Stimulated activated CD8-positive, alpha-beta memory T cell treated with anti-CD3 and anti-CD28 coated beads, Interleukin-7, amount 100 ng/mL, for 24 hours (primary cell): ENCODE measurements around the gene WBP2.
"Not testable (repeated sequence)": the region's sequence is repeated elsewhere in the genome, so short reads cannot be mapped to it uniquely, and the experiment has no call there.

ENCODE experiments used
- DNase-seq: peaks from one replicate; pipeline ENCODE4 v3.0.0-alpha.2; 2020; ENCODE audit warnings: low read depth

The WBP2 gene

DNA sequence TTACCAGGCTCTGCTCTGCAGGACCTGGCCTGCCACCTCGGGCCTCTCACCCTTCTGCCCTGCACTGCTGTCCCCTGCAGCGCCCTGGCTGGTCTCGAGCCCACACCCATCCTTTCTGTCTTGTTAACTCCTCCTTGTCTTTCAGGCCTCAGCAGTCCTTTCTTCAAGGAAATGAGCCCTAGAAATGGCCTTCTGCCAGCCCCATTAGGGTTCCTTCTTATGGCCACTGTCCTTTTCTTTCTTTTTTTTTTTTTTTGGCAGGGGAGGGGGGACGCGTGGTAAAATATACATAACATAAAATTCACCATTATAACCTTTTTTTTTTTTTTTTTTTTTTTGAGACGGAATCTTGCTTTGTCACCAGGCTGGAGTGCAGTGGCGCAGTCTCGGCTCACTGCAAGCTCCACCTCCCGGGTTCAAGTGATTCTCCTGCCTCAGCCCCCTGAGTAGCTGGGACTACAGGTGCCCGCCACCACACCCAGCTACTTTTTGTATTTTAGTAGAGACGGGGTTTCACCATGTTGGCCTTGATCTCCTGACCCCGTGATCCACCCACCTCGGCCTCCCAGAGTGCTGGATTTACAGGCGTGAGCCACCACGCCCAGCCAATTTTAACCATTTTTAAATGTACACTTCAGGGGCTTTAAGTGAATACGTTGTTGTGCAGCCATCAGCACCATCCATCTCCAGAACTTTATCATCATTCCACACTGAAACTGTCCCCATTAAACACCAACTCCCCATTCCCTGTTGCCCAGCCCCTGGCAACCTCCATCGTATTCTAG, 10.5 kb upstream of the WBP2 start:
- DNase-seq = not testable (repeated sequence)

- DNase-seq = not testable (repeated sequence)
Measured at GRCh38 chr17:75864887-75865286, 9.8 kb upstream of the WBP2 start.

DNA sequence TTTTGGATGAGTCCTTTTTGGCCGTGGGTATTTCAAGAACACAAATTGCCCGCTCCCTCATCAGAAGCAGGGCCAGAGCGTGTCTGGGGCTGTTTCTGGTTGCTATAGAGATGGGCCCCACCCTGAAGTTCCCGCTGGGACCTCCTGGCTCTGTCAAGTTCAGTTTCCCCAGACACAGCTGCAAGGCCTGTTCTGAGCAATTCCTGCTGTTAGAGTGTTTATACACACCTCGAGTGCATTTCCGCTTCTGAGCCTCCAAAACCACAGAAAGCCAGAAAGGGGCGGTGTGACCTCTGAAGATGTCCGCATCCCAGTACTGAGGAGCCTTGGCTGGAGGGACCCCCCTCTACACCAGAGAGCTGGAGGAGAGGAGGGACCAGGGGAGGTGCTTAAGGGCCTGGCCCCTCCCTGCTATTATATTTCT, 9.3 kb upstream of the WBP2 start:
- DNase-seq = no peak

DNA sequence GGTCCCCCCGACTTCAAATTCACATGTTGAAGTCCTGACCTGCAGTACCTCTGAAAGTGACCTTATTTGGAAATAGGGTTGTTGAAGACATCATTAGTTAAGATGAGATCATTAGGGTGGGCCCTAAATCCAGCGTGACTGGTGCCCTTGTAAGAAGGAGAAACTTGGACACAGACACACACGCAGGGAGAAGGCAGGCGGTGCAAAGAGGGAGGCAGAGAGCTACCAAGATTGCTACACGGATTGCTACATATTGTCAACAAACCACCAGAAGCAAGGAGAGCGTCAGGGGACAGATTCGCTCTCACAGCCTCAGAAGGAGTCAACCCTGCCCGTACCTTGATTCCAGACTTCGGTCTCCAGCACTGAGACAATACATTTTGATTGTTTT, 6.8 kb upstream of the WBP2 start:
- DNase-seq = no peak

DNA sequence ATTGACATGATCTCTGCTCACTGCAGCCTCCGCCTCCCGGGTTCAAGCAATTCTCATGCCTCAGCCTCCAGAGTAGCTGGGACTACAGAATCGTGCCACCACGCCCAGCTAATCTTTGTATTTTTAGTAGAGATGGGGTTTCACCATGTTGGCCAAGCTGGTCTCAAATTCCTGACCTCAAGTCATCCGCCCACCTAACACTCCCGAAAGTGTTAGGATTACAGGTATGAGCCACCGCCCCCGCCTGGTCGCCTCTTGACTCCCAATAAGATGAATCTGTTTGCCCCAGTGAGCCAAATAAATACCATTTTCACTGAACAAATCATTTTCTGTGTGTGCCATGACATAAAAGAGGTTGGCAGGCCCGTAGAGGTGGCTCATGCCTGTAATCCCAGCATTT, 4.2 kb upstream of the WBP2 start:
- not testable (repeated sequence) for DNase-seq

- DNase-seq = no peak
Measured at GRCh38 chr17:75856062-75856756, 1.1 kb upstream of the WBP2 start.

DNA sequence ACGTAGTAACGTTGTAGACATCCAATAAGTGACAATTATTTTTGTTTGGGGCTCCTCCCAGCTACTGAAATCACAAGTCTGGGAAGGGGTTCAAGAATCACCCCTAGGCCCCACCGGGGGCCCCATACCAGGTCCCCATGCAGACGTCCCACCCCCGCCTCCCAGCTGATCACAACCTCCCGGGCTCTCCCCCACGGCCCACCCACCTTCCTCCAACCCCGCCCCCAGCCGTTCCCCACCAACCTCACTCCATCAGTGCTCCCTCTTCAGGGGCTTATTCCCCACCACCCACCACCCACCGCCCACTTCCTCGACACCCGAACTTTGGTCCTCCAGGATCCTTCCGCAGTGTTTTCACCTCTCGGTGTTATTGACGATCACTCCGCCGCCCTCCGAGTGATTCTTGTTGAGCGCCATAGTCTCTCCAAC, 240 bp downstream of the WBP2 start:
- DNase-seq = no peak

DNA sequence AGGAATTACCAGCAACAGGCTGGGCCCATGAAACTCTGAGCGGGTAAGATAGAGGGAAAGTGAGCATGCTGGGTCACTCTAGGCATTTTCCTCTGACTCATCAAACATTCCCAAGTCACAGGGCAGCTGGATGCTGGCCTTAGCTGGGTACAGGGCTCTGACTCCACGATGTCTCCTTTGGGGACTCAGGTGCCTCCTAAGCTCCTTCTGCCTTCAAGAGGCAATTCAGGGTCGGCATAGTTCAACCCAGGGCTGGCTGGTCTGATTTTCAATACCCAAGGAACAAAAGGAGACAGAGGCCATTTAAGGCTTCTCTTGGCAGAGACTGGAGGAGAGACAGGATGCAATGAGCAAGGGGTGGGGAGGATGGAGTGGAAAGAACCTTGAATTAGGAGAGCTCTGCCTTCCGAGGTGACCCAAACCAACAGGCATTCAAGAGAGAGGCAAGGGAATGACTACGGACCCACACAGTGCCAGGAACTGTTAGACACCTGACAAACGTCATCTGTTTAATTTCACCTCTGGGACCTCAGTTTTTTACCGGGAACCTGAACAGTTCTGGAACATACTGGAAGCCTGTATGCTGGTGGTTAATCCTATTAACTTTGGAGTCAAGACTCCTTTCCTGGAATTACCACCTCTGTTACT, 910 bp downstream of the WBP2 start:
- DNase-seq = no peak

- DNase-seq = no peak
Measured at GRCh38 chr17:75853433-75853832, 1.7 kb downstream of the WBP2 start.

DNA sequence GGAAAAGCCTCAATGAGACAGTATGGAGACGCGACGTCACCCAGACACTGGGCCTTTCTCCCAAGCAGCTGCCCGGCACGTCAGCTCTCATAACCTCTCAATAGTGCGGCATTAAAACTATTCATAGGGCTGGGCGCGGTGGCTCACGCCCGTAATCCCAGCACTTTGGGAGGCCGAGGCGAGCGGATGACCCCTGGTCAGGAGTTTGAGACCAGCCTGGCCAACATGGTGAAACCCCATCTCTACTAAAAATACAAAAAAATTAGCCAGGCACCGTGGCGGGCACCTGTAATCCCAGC, 3.5 kb downstream of the WBP2 start:
- DNase-seq = not testable (repeated sequence)

DNA sequence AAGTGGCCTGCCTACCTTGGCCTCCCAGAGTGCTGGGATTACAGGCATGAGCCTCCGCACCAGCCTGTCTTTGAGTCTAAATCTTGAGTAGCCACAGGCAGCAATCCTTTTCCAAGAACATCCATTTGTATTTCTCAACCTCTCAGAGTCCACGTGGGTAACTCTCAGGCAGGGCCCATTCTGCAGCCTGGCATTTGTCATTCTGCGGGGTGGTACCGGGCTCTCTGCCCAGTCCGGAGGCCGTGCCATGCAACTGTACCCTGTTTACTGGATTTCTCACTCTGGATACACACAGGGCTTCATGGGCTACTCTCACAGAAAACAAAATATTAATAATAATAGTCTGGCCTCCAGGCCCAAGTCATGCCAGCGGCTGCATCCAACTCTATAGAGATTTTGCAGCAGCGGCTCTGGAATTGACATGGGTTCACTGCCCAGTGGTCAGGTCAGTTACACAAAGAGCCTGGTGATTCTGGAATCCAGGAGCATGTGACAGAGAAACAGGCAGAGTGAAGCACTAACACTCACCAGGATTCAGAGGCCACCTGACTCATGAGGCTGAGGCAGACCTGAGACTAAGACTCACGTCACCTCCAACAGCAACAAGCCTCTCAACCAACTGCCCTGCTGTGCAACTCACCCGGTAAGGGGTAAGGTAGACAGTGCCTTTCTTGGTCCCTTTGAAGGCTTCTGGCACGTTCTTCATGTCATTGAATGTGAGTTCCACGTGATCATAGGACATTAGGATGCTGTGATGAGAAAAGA, 4.0 kb downstream of the WBP2 start:
- DNase-seq = no peak

- DNase-seq = no peak
Measured at GRCh38 chr17:75849724-75850123, 5.4 kb downstream of the WBP2 start.

DNA sequence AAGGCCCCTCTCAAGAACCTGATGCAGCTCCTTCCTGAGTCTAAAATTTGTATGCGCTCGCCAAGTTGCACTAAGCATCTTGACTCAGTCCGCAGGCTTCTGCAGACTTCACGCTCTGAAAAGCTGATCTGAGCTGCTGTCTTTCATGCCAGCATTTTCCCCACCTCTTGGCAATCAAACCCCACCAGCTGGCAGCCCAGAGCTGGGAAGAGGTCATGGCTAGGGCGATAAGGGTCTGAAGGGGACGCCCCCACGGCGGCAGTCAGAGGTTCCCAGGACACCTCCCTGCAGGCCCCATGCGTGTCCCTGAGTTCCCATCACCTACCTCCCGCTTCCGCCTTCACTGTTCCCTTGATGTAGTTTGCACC, 5.9 kb downstream of the WBP2 start:
- no peak for DNase-seq

DNA sequence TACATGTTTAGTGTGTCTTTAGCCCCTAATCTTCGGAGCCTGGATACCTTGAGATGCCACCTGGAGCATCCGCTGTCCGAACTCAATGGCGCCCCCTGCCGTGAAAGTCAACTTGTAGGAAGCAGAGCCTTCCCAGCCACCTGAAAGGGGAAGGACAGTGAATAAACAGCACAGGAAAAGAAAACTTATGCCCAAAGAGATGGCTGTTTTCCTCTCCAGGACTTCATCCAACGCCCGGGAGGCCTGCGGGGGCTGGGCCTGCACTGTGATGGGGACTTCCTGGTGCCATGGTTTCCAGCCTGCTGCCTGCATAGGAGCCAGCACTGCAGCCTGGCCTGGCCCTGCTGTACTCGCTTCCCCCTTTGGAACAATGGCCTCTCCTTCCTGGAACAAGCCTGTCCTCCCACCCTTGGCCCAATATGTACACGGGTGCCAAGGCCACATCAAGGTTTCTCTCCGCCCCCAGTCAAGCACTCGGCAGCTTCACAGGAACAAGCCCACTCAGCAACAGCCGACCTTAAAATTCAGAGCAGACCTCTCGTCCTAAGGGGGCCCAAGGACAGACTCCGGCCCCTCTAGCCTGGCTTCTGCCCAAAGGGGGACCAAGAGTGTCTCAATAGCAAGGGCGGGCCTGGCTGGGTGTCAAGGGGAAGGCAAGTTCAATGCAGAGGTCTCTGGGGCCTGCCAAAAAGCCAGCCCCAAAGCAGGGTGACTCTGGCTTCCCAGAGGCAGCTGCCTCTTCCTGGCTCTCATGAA, 6.4 kb downstream of the WBP2 start:
- peak; percentile 83 for DNase-seq

DNA sequence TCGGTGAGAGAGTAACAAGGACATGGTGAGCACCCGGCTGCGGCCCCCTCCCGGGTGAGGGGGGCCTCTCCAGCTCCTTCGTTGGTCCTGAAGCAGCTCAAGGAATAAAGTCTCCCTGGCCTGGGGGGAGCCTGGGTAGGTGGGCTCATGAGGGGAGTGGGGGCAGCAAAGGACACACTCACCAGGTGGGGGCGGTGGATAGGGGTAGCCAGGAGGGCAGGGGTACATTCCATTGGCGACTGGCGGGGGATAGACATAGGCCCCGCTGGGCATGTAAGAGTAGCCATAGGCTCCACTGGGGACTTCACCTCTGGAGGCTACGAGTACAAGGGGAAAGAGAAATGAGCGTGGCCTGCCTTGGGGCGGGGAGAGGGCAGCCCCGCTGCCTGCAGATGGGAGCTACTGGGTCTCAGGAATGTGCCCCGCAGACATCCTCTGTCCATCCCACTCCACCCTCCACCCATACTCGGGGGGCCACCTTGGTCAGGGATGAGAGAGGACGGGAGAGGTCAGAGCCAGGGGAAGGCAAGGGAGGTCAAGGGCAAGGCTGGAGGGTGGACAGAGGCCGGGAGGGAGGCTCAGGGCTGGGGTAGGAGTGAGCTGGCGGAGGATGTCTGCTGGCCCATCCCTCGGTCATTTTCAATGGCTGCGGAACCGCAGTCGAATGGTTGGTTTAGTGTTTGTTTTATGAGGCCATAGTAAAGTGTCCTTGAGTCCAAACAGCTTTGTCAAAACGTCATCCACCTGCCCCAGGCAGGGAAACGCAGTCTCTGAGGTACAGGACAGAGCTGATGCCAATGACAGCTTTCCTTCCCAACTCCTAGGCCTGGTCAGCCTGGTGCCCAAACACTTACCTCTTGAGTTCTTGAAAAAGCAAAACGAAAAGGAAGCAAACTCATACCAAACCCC, 7.3 kb downstream of the WBP2 start:
- DNase-seq = no peak

GRCh38 chr17:75846692-75847613, 8.2 kb downstream of the WBP2 start:
- no peak for DNase-seq

DNA sequence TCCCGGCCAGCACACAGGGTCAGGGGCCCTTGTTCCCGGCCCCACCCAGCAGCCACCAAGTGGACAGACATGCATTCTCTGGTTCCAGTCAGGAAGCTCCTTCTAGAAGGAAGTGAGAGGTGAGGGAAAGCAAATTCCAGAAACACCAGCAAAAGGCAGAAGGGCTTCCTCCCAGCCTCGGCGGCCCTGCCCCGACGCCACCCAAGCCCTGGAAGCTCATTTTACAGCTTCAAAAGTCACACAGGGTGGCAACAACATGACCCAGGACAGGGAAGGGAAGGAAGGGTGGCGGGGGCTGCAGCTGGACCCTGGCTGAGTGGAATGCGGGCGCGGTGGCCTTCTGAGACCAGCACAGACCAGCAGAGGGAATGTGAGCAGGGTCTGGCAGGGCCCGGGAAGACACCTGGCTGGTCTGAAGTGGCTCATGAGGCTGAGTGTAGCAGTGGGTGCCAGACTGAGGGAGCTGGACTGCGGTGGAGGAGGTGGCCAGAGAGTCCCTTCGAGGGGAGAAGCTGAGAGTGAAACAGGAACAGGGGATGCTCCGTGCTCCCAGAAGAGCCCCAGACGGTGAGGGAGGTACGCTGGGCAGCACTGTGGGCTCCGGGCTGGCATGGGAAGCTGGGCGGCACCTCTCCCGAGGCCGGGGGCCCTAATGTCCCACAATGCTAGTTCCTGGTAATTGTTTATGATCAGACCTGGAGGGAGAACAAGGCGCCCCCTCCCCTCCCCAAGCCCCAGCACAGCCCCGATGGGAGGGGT, 9.0 kb downstream of the WBP2 start:
- no peak for DNase-seq

DNA sequence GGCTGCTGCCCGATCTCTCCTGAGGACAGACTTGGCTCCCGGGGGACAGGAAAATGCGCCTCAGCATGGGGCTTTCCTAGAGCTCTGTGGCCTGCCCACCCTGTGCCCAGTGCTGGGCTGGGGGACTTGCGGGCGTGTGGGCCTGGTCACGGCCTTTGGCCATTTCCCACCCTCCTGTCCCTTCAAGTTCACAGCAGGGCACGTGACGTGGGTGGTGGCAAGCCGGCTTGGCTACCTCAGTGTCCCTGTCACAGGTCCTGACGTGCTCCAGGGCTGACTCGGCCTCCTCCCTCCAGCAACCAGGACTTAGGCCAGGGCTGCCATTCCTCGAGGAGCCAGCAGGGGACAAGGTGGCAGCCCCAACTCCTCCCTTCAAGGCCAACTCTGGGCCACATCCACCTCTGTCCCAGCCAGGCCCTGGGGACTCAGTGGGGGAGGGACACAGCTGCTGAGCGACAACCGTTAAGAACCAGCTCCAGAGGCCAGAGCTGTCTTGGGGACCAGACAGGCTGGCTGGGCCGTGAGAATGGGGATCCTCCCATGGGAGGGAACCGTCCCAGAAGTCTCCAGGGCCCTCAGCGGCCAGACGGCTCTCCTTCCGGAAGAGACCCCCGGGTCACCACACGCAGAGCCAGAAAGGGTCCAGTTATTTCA, 9.9 kb downstream of the WBP2 start:
- no peak for DNase-seq
